MM.1S (cell line): ENCODE measurements around the gene CPXCR1.

ENCODE experiments used
- DNase-seq: peaks from one replicate; pipeline ENCODE4 v3.0.0-alpha.2; 2015
- H2AFZ ChIP-seq: fragments of 300-600 bp; sonication (generic); 2 replicates; pipeline ENCODE4 v1.6.0; 2016; ENCODE audit warnings: antibody characterized with exemption, low read length
- H3F3A ChIP-seq: fragments of 300-600 bp; sonication (generic); 2 replicates; pipeline ENCODE4 v1.6.1; 2016; ENCODE audit warnings: mild to moderate bottlenecking, antibody characterized with exemption, low read length, moderate library complexity, mixed read lengths; ENCODE audit not compliant: insufficient read depth
- H3K27ac ChIP-seq: fragments of 300-600 bp; sonication (generic); 2 replicates; pipeline ENCODE4 v1.5.1; 2016; ENCODE audit warnings: mild to moderate bottlenecking, low read length
- H3K27me3 ChIP-seq: fragments of 300-600 bp; sonication (generic); replicated peaks from 2 replicates; pipeline ENCODE4 v1.6.0; 2016; ENCODE audit warnings: low read length; ENCODE audit not compliant: insufficient read depth
- H3K36me3 ChIP-seq: fragments of 300-600 bp; sonication (generic); replicated peaks from 2 replicates; pipeline ENCODE4 v1.6.1; 2016; ENCODE audit warnings: mild to moderate bottlenecking, low read length, mixed read lengths; ENCODE audit not compliant: insufficient read depth
- H3K4me1 ChIP-seq: fragments of 300-600 bp; sonication (generic); 2 replicates; pipeline ENCODE4 v1.6.1; 2016; ENCODE audit warnings: low read length, mixed read lengths
- H3K4me2 ChIP-seq: fragments of 300-600 bp; sonication (generic); 2 replicates; pipeline ENCODE4 v1.6.0; 2016; ENCODE audit warnings: low read depth, low read length
- H3K4me3 ChIP-seq: fragments of 300-600 bp; sonication (generic); 2 replicates; pipeline ENCODE4 v1.5.1; 2016; ENCODE audit warnings: low read length, mixed read lengths
- H3K79me2 ChIP-seq: fragments of 300-600 bp; sonication (generic); 2 replicates; pipeline ENCODE4 v1.6.1; 2016; ENCODE audit warnings: mixed run types, low read length, mixed read lengths
- H3K9ac ChIP-seq: fragments of 300-600 bp; sonication (generic); 2 replicates; pipeline ENCODE4 v1.6.1; 2016; ENCODE audit warnings: low read length, mixed read lengths
- H3K9me2 ChIP-seq: fragments of 300-600 bp; sonication (generic); replicated peaks from 2 replicates; pipeline ENCODE4 v1.6.1; 2016; ENCODE audit warnings: mild to moderate bottlenecking, low read length, mixed read lengths; ENCODE audit not compliant: insufficient read depth
- H3K9me3 ChIP-seq: fragments of 300-600 bp; sonication (generic); replicated peaks from 2 replicates; pipeline ENCODE4 v1.6.1; 2016; ENCODE audit warnings: mild to moderate bottlenecking, low read length, mixed read lengths; ENCODE audit not compliant: insufficient read depth
- H4K20me1 ChIP-seq: fragments of 300-600 bp; sonication (generic); 2 replicates; pipeline ENCODE4 v1.6.1; 2016; ENCODE audit warnings: mild to moderate bottlenecking, low read length, moderate library complexity, mixed read lengths; ENCODE audit not compliant: insufficient read depth
- CTCF ChIP-seq: fragments of 300-600 bp; sonication (generic); IDR thresholded peaks from 2 replicates; pipeline ENCODE4 v1.5.1; 2016; ENCODE audit warnings: antibody characterized with exemption, low read length, mixed read lengths
- EZH2 ChIP-seq: fragments of 300-600 bp; sonication (generic); optimal IDR thresholded peaks from 2 replicates; pipeline ENCODE3; 2017; ENCODE audit warnings: low read depth, mild to moderate bottlenecking, antibody characterized with exemption, low read length, mixed read lengths

CPXCR1 gene

GRCh38 chrX:88789825-88790224 lies 42.8 kb downstream of the CPXCR1 start:
- no peaks in the 10 kb centered on the region for H3F3A ChIP-seq
- no peak overlapping the region for H3K4me3 ChIP-seq
- H3K4me1 ChIP-seq, result no peaks in the 10 kb centered on the region
- H3K9ac ChIP-seq, result no peak overlapping the region
- H3K79me2 ChIP-seq, result no peaks in the 10 kb centered on the region
- no peak overlapping the region for H3K27ac ChIP-seq
- no peak for TF ChIP-seq EZH2
- TF ChIP-seq CTCF, result no peak
- H3K9me3 ChIP-seq, result no peaks in the 10 kb centered on the region
- DNase-seq, result no peak
- H2AFZ ChIP-seq, result no peak overlapping the region
- H3K9me2 ChIP-seq, result no peaks in the 10 kb centered on the region
- no peaks in the 10 kb centered on the region for H3K36me3 ChIP-seq
- H3K27me3 ChIP-seq, result no peaks in the 10 kb centered on the region
- no peak overlapping the region for H3K4me2 ChIP-seq
- no peaks in the 10 kb centered on the region for H4K20me1 ChIP-seq
